Effector memory CD4-positive, alpha-beta T cell (primary cell): ENCODE results near the gene MED29.

Source experiments
- DNase-seq, 3 donors: peaks; one replicate each; pipeline ENCODE4 v3.0.0-alpha.2; 2020
- H3K27ac ChIP-seq: 2 replicates; pipeline ENCODE4 v1.7.0; 2013; ENCODE audit warnings: mild to moderate bottlenecking, low read length, moderate library complexity; ENCODE audit not compliant: insufficient read depth, poor library complexity, severe bottlenecking
- H3K27me3 ChIP-seq: replicated peaks from 2 replicates; pipeline ENCODE4 v1.7.0; 2013; ENCODE audit warnings: mild to moderate bottlenecking, low read length; ENCODE audit not compliant: insufficient read depth, control insufficient read depth, poor library complexity, severe bottlenecking
- H3K36me3 ChIP-seq: 2 replicates; pipeline ENCODE4 v1.7.0; 2013; ENCODE audit warnings: mild to moderate bottlenecking, low read length, moderate library complexity; ENCODE audit not compliant: control insufficient read depth, insufficient read depth
- H3K4me1 ChIP-seq: 2 replicates; pipeline ENCODE4 v1.7.0; 2013; ENCODE audit warnings: low read length, mild to moderate bottlenecking; ENCODE audit not compliant: control insufficient read depth, insufficient read depth, poor library complexity, severe bottlenecking
- H3K4me3 ChIP-seq: 2 replicates; pipeline ENCODE4 v1.7.0; 2013; ENCODE audit warnings: low read length, low read depth, mild to moderate bottlenecking; ENCODE audit not compliant: insufficient read depth, poor library complexity, severe bottlenecking
- H3K9me3 ChIP-seq: 2 replicates; pipeline ENCODE4 v1.7.0; 2013; ENCODE audit warnings: mild to moderate bottlenecking, low read length, moderate library complexity; ENCODE audit not compliant: control insufficient read depth

The MED29 gene

DNA sequence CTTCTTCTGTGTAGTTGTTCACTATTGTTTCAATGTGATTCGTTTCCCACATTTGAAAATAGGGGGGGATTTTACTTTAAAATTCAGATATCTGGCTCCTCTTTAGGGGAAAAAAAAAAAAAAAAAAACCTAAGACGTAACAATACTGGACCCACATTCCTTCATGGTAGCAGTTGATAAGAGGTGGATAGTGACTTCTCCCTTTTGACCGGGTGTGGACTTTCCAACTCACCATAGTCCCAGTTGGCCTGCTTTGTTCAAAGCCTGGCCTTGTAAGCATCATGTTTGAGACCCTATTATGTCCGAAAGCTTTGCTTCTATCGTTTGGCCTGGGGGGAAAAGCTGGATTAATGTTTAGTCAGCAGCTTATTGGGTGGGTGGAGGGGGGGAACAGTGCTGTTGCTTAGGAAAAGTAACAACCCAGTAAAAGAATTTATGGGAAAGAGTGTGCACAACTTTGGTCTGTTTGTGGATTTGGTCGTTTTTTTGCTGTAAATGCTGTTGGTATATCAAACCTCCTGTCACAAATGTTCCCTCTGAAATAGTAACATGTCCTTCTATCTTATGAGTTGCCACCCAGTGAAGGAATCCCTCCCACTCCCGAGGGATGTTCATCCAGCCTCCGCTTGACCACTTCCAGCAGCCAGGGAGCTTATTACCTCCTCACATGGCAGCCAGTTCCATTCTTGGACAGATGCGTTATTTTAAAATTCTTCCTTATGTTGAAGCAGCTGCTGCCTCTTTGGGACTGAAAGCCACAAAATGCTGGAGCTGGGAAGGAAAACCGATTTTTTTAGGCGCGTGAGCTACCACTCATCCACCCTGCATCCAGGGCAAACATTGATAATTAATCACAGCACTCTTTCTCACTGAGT lies 38.6 kb upstream of the MED29 start:
- Histone ChIP-seq H3K4me3 (no peak overlapping the region), H3K4me1 (no peaks in the 10 kb centered on the region), H3K9me3 (no peaks in the 10 kb centered on the region), H3K36me3 (peaks cover 44% of the 10 kb centered on the region), H3K27me3 (no peaks in the 10 kb centered on the region), H3K27ac (no peak overlapping the region)
- no peak for DNase-seq

DNA sequence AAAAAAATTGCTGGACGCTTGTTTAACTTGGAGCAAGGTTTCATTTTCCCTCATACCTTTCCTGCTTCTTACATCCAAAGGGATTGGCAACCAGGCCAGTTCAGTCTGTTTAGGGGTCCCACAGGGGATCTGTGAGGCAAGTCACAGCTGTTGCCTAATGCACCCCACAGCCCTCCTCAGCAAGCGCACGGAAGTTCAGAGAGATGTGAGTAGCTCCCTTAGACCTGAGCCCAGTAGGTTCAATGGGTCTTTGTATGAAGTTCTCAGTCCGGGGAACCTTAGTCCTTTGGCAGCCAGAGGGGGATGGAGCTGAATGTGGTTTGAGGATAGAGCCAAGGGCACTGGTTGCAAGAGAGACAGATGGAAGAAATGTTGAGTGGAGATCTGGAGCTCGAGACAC lies 35.9 kb upstream of the MED29 start:
- H3K27me3 ChIP-seq = no peaks in the 10 kb centered on the region
- no peak overlapping the region for H3K4me3 ChIP-seq
- no peaks in the 10 kb centered on the region for H3K4me1 ChIP-seq
- no peak for DNase-seq
- H3K36me3 ChIP-seq = peaks cover 66% of the 10 kb centered on the region
- H3K9me3 ChIP-seq = no peaks in the 10 kb centered on the region
- no peak overlapping the region for H3K27ac ChIP-seq

DNA sequence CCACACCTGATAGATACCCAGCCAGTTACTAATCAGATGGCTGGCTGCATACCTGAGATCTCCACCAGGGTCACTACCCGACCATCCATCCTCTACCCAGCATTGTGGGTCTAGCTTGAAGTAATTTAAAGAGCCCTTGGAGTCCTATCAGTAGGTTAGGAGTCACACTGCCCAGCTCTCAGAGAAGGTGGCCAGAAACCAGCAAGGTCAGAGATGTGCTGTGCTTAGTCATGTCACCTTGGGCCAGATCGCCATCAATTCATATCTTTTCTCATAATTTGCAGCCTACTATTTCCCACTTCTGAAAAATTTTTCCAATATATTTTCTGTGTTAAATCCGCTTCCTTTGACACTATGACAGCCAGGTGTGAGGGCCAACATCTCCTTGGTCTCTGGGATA lies 35.1 kb upstream of the MED29 start:
- no peak for DNase-seq
- Histone ChIP-seq H3K27ac (no peak overlapping the region), H3K36me3 (peaks cover 72% of the 10 kb centered on the region), H3K27me3 (no peaks in the 10 kb centered on the region), H3K9me3 (no peaks in the 10 kb centered on the region), H3K4me3 (no peak overlapping the region), H3K4me1 (no peaks in the 10 kb centered on the region)

DNA sequence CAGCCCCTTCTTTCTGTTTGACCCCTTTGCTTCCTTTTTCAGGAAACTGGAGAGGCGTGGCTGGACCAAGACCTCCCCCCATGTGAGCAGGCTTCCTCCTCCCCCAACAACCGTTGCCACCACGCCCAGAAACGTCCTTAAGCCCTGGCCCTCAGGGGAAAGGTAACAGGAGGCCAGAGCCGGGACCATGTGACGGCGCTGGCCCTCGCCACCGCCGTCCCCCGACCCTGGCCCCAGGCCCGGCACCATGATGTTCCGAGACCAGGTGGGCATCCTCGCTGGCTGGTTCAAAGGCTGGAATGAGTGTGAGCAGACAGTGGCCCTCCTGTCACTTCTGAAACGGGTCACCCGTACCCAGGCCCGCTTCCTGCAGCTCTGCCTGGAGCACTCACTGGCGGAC lies 34.5 kb upstream of the MED29 start:
- Histone ChIP-seq H3K27ac (no peak overlapping the region), H3K4me1 (no peaks in the 10 kb centered on the region), H3K9me3 (no peaks in the 10 kb centered on the region), H3K4me3 (no peak overlapping the region), H3K36me3 (peaks cover 72% of the 10 kb centered on the region), H3K27me3 (no peaks in the 10 kb centered on the region)
- no peak for DNase-seq

DNA sequence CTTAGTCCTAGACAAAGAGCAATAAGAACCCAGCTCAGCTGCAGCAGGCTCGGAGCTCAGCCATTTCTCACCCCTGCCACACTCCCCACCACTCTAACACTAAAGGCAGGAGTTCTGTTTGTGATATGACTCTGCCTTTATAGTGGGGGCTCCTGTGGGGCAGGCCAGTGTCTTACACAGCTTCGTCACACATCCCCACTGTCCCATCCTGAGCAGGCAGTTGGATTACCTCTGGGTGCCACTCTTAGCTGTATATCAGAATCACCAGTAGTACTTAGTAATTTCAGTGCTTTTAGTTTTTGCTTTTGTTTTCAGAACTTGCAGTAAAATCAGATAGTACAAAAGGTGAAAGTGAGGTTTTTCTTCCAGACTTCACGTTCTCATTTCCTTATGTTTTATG lies 32.2 kb upstream of the MED29 start:
- no peak overlapping the region for H3K4me3 ChIP-seq
- no peak for DNase-seq
- H3K9me3 ChIP-seq = no peaks in the 10 kb centered on the region
- H3K27ac ChIP-seq = no peak overlapping the region
- H3K27me3 ChIP-seq = no peaks in the 10 kb centered on the region
- peaks cover 58% of the 10 kb centered on the region for H3K36me3 ChIP-seq
- no peaks in the 10 kb centered on the region for H3K4me1 ChIP-seq

DNA sequence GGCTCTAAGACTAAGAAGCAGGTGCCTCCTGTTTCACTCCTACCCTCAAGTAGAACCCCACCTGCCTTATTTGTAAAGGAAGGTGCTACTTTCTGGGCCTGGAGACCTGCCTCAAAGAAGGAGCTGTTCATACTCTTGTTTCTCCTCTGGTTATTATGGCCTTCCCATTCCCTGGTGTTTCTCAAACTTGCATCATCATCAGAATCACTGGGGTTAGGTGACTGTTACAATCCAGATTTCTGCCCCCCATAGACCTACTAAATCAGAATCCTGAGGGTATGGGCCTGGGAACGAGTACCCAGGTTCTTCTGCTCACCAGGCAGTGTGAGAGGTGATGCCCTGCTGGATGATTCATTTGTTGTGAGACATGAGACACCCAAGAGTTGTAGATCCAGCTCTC lies 30.6 kb upstream of the MED29 start:
- DNase-seq = no peak
- H3K9me3 ChIP-seq = no peaks in the 10 kb centered on the region
- H3K4me3 ChIP-seq = no peak overlapping the region
- no peak overlapping the region for H3K27ac ChIP-seq
- H3K27me3 ChIP-seq = no peaks in the 10 kb centered on the region
- H3K36me3 ChIP-seq = peaks cover 42% of the 10 kb centered on the region
- no peaks in the 10 kb centered on the region for H3K4me1 ChIP-seq

DNA sequence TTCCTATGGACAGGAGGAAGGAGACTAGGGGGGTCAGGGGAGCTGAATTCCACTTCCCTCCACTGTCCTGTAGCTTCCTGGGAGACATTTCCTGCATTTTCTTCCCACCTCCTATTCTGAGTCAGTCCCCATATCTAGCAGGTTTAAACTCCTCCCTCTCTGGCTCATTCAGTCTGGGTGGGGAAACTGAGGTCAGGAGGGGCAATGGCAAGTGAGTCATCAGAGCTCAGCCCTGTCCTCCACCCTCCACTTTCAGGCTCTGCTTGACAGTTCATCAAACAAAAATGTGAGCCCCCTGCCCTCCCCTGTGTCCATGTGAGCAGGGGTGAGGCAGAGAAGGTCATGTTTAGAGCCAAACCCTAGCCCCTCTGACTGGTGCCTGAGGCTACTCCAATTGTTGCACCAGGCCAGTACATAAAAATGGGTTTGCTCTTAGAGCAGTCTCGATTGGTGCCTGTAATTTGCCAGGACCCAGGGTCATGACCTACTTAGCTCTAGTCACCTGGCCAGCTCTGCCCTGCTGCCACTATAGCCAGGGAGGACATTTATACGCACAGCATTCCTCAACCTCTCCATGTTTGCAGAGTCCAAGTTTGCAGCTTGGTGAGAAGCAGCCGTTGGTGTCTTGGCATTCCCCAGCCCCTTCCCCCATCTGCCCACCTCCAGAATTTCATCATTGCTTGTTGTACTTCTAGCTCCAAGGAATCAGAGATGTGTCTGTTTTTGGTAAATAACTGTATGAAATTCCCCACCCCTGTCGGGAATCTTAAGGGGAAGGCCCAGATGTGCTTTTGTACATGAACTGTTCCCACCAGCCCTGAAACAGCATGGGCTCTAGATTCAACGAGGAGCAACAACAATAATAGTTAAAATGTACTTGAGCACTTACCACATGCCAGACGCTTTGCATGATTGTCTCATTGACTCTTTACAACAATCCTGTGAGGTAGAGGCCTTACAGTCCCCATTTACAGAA lies 28.2 kb upstream of the MED29 start:
- Histone ChIP-seq H3K4me1 (no peaks in the 10 kb centered on the region), H3K27ac (no peak overlapping the region), H3K36me3 (peaks cover 24% of the 10 kb centered on the region), H3K9me3 (no peaks in the 10 kb centered on the region), H3K27me3 (no peaks in the 10 kb centered on the region), H3K4me3 (no peak overlapping the region)
- no peak for DNase-seq

DNA sequence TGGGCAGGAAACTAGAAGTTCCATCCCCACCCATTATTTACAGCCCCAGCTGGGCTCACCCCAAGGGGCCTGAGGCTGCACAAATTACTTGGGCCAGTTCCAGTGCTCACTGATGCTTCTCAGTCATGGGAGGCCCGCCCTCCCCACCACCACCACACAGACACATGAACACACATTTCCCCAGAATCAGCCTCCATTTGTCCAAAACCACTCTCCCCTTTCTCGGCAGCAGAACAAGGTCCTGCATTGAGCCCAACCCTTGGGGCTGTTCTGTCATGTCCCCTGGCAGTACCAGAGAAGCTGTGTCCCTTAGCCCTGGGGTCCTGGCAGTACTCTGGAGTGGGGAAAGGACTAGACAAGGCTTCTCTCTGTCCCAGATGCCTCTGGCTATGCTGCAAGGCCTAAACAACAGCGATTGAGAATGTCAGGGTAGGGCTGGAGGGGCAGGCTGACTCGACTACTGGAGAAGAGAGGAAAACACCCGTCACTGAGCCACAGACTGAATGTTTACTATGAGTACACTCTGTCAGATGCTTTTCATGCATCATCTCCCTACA lies 27.2 kb upstream of the MED29 start:
- Histone ChIP-seq H3K27me3 (no peaks in the 10 kb centered on the region), H3K9me3 (no peaks in the 10 kb centered on the region), H3K4me3 (no peak overlapping the region), H3K4me1 (no peaks in the 10 kb centered on the region), H3K27ac (no peak overlapping the region), H3K36me3 (peaks cover 16% of the 10 kb centered on the region)
- no peak for DNase-seq

DNA sequence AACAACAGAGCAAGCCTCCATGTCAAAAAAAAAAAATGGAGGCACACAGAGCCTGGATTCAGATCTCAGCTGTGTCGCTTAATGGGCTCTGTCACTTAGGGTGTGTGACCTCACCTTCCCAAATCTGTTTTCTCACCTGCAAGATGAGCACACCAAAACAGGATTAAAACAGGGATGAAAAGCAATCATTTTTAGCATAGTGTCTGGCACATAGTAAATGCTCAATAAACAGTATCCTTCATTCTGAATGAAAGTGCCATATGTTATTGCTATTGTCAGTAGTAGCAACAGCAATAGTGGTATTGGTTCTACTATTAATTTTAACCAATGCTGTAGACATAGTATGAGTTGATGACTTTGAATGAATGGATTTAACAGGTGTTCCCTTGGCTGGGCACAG lies 25.6 kb upstream of the MED29 start:
- Histone ChIP-seq H3K27ac (no peak overlapping the region), H3K36me3 (peaks cover 15% of the 10 kb centered on the region), H3K4me3 (no peak overlapping the region)

More for the DNA sequence above, 25.6 kb upstream of the MED29 start:
- DNase-seq = no peak
- no peaks in the 10 kb centered on the region for H3K9me3 ChIP-seq
- no peaks in the 10 kb centered on the region for H3K4me1 ChIP-seq
- H3K27me3 ChIP-seq = no peaks in the 10 kb centered on the region
